Calu3 (cell line): Measurements from ENCODE around the gene NUDCD3. TPM values are rescaled to one million over a fixed set of nuclear protein-coding genes. Genes with fewer than 3 reads are reported as not detected.

Experiments used
- BruUV-seq: library from RNA; stranded (reverse); fragments of 400-500 nt; replicated peaks from 2 replicates; lab custom pipeline; 2021; lab: Mats Ljungman, UMichigan
- CTCF ChIA-PET: fragments of 300-600 bp; sonication (Branson Sonifier 250); formaldehyde crosslinking; loops from one replicate; lab custom pipeline; 2022; ENCODE audit warnings: antibody characterized with exemption; lab: Charles Lee
- DNase-seq: peaks from one replicate; pipeline ENCODE4 v3.0.0; 2022
- H3K27ac Mint-ChIP-seq: one replicate; pipeline ENCODE4 v1.8.0; 2022; ENCODE audit warnings: mixed read lengths; ENCODE audit not compliant: unreplicated experiment
- H3K27me3 Mint-ChIP-seq: one replicate; pipeline ENCODE4 v1.8.0; 2022; ENCODE audit warnings: mixed read lengths; ENCODE audit not compliant: unreplicated experiment
- H3K36me3 Mint-ChIP-seq: one replicate; pipeline ENCODE4 v1.8.0; 2022; ENCODE audit warnings: mild to moderate bottlenecking, moderate library complexity, mixed read lengths; ENCODE audit not compliant: insufficient read depth, unreplicated experiment
- H3K4me1 Mint-ChIP-seq: one replicate; pipeline ENCODE4 v1.8.0; 2022; ENCODE audit warnings: mild to moderate bottlenecking, low read depth, mixed read lengths; ENCODE audit not compliant: unreplicated experiment
- H3K4me3 Mint-ChIP-seq: one replicate; pipeline ENCODE4 v1.8.0; 2022; ENCODE audit warnings: mild to moderate bottlenecking, low read depth, moderate library complexity, mixed read lengths; ENCODE audit not compliant: unreplicated experiment
- H3K9me3 Mint-ChIP-seq: one replicate; pipeline ENCODE4 v1.8.0; 2022; ENCODE audit warnings: low read depth, mixed read lengths; ENCODE audit not compliant: unreplicated experiment
- intact Hi-C: fragments of 100-400 bp; cut with micrococcal nuclease; formaldehyde crosslinking; loops from one replicate; pipeline ENCODE4 v1.10.0; 2022; ENCODE audit not compliant: unreplicated experiment
- total RNA-seq: library from RNA; stranded (reverse); gene quantifications from 2 replicates; pipeline ENCODE4 v1.2.3, GENCODE V29; 2022
- TF ChIP-seq, protein P1 (sequence below): fragments of 200-600 bp; IDR thresholded peaks from one replicate; pipeline ENCODE4 v1.8.0; 2022; ENCODE audit warnings: antibody characterized with exemption; ENCODE audit not compliant: unreplicated experiment

The NUDCD3 gene
- total RNA-seq, 1 experiment from 2014 or later = 176 TPM

DNA sequence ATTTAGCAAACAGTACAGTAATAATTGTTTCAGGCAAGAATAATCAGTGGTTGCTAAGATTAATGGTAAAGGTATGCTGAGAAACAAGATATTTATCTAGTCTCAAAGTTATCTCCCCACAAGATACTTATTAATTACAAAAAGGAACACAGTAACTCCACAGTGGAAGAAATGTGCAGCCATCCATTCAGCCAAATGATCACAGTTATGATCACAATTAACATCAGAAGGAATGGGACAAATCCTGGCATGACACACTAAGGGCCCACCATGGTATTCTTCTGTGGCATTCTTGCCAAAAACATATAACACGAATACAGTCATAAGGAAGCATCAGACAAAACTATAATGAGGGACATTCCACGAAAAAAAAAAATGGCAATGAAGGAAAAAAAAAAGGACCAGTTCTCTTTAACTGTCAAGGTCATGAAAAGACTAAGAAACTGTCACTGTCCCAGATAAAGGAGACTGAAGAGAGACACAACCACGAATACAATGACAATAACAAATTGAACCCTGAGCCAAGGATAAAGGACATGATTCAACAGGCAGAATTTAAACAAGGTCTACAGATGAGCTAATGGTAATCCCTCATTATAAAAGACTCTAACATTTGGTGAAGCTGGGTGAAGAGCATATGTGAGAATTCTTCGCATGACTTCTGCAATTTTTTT lies 20.9 kb downstream of the NUDCD3 start:
- DNase-seq = no peak
- Mint-ChIP-seq H3K9me3 (no peaks in the 10 kb centered on the region), H3K36me3 (peaks cover 49% of the 10 kb centered on the region), H3K4me3 (no peak overlapping the region), H3K27me3 (no peaks in the 10 kb centered on the region), H3K4me1 (peaks cover 46% of the 10 kb centered on the region), H3K27ac (no peak overlapping the region)
- TF ChIP-seq, protein P1, sequence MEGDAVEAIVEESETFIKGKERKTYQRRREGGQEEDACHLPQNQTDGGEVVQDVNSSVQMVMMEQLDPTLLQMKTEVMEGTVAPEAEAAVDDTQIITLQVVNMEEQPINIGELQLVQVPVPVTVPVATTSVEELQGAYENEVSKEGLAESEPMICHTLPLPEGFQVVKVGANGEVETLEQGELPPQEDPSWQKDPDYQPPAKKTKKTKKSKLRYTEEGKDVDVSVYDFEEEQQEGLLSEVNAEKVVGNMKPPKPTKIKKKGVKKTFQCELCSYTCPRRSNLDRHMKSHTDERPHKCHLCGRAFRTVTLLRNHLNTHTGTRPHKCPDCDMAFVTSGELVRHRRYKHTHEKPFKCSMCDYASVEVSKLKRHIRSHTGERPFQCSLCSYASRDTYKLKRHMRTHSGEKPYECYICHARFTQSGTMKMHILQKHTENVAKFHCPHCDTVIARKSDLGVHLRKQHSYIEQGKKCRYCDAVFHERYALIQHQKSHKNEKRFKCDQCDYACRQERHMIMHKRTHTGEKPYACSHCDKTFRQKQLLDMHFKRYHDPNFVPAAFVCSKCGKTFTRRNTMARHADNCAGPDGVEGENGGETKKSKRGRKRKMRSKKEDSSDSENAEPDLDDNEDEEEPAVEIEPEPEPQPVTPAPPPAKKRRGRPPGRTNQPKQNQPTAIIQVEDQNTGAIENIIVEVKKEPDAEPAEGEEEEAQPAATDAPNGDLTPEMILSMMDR = no peak
- BruUV-seq = no TSS peak
- CTCF ChIA-PET = interaction anchor here (0.7 kb wide), 1 partner anchor 269 kb away, joined by 4 read pairs; no protein-coding TSS in a partner anchor
- intact Hi-C loops = no loop called here

GRCh38 chr7:44467217-44467548 lies 23.3 kb downstream of the NUDCD3 start:
- peaks cover 46% of the 10 kb centered on the region for H3K36me3 Mint-ChIP-seq
- intact Hi-C loops = no loop called here
- no peak overlapping the region for H3K4me3 Mint-ChIP-seq
- H3K27ac Mint-ChIP-seq = no peak overlapping the region
- CTCF ChIA-PET = no interaction called here
- TF ChIP-seq, protein P1 = no peak
- BruUV-seq = no TSS peak
- no peak for DNase-seq
- no peaks in the 10 kb centered on the region for H3K9me3 Mint-ChIP-seq
- H3K4me1 Mint-ChIP-seq = peaks cover 24% of the 10 kb centered on the region
- no peaks in the 10 kb centered on the region for H3K27me3 Mint-ChIP-seq

GRCh38 chr7:44466300-44467216 lies 23.9 kb downstream of the NUDCD3 start:
- no peaks in the 10 kb centered on the region for H3K27me3 Mint-ChIP-seq
- CTCF ChIA-PET = no interaction called here
- DNase-seq = no peak
- H3K36me3 Mint-ChIP-seq = peaks cover 49% of the 10 kb centered on the region
- TF ChIP-seq, protein P1 = no peak
- no TSS peak for BruUV-seq
- H3K4me1 Mint-ChIP-seq = peaks cover 20% of the 10 kb centered on the region
- no peaks in the 10 kb centered on the region for H3K9me3 Mint-ChIP-seq
- intact Hi-C loops = no loop called here
- H3K4me3 Mint-ChIP-seq = no peak overlapping the region
- H3K27ac Mint-ChIP-seq = no peak overlapping the region

GRCh38 chr7:44465490-44465889 lies 25.0 kb downstream of the NUDCD3 start:
- H3K27me3 Mint-ChIP-seq = no peaks in the 10 kb centered on the region
- CTCF ChIA-PET = no interaction called here
- H3K36me3 Mint-ChIP-seq = peaks cover 52% of the 10 kb centered on the region
- H3K4me3 Mint-ChIP-seq = no peak overlapping the region
- no TSS peak for BruUV-seq
- intact Hi-C loops = no loop called here
- H3K9me3 Mint-ChIP-seq = no peaks in the 10 kb centered on the region
- no peak overlapping the region for H3K27ac Mint-ChIP-seq
- TF ChIP-seq, protein P1 = no peak
- H3K4me1 Mint-ChIP-seq = peaks cover 27% of the 10 kb centered on the region
- no peak for DNase-seq
